ENCODE data around the gene P2RY14. TPM values are rescaled to one million over a fixed set of nuclear protein-coding genes. Genes with fewer than 3 reads are reported as not detected.

The P2RY14 gene
- total RNA-seq, 1 donor: 2.3 TPM

- Histone ChIP-seq H3K9me3 (ENCODE audit: low read depth, low read length) (no peaks in the 10 kb centered on the region), H3K4me1 (ENCODE audit: insufficient read depth, low read length) (peaks cover 19% of the 10 kb centered on the region), H3K27me3 (ENCODE audit: insufficient read depth, low read length) (no peaks in the 10 kb centered on the region), H3K4me3 (ENCODE audit: low read length) (no peak overlapping the region)
Measured at GRCh38 chr3:151283907-151284461, 5.6 kb upstream of the P2RY14 start.

- Histone ChIP-seq H3K4me3 (ENCODE audit: low read length) (no peak overlapping the region), H3K4me1 (ENCODE audit: insufficient read depth, low read length) (peaks cover 25% of the 10 kb centered on the region), H3K9me3 (ENCODE audit: low read depth, low read length) (no peaks in the 10 kb centered on the region), H3K27me3 (ENCODE audit: insufficient read depth, low read length) (no peaks in the 10 kb centered on the region)
Measured at GRCh38 chr3:151283387-151283786, 5.0 kb upstream of the P2RY14 start.

GRCh38 chr3:151282921-151283320, 4.6 kb upstream of the P2RY14 start:
- Histone ChIP-seq H3K27me3 (ENCODE audit: insufficient read depth, low read length) (no peaks in the 10 kb centered on the region), H3K4me1 (ENCODE audit: insufficient read depth, low read length) (peaks cover 30% of the 10 kb centered on the region), H3K4me3 (ENCODE audit: low read length) (no peak overlapping the region), H3K9me3 (ENCODE audit: low read depth, low read length) (no peaks in the 10 kb centered on the region)

GRCh38 chr3:151281671-151282324, 3.5 kb upstream of the P2RY14 start:
- H3K9me3 ChIP-seq (ENCODE audit: low read depth, low read length): no peaks in the 10 kb centered on the region
- no peaks in the 10 kb centered on the region for H3K27me3 ChIP-seq (ENCODE audit: insufficient read depth, low read length)
- peaks cover 33% of the 10 kb centered on the region for H3K4me1 ChIP-seq (ENCODE audit: insufficient read depth, low read length)
- no peak overlapping the region for H3K4me3 ChIP-seq (ENCODE audit: low read length)

- Histone ChIP-seq H3K27me3 (ENCODE audit: insufficient read depth, low read length) (no peaks in the 10 kb centered on the region), H3K9me3 (ENCODE audit: low read depth, low read length) (no peaks in the 10 kb centered on the region), H3K4me3 (ENCODE audit: low read length) (peak overlapping the region; percentile 10), H3K4me1 (ENCODE audit: insufficient read depth, low read length) (peaks cover 55% of the 10 kb centered on the region)
Measured at GRCh38 chr3:151276687-151277042, 1.7 kb downstream of the P2RY14 start.

GRCh38 chr3:151276038-151276686, 2.2 kb downstream of the P2RY14 start:
- Histone ChIP-seq H3K9me3 (ENCODE audit: low read depth, low read length) (no peaks in the 10 kb centered on the region), H3K4me3 (ENCODE audit: low read length) (no peak overlapping the region), H3K4me1 (ENCODE audit: insufficient read depth, low read length) (peaks cover 55% of the 10 kb centered on the region), H3K27me3 (ENCODE audit: insufficient read depth, low read length) (no peaks in the 10 kb centered on the region)

GRCh38 chr3:151275091-151275490, 3.3 kb downstream of the P2RY14 start:
- H3K4me1 ChIP-seq (ENCODE audit: insufficient read depth, low read length): peaks cover 49% of the 10 kb centered on the region
- H3K27me3 ChIP-seq (ENCODE audit: insufficient read depth, low read length): no peaks in the 10 kb centered on the region
- no peaks in the 10 kb centered on the region for H3K9me3 ChIP-seq (ENCODE audit: low read depth, low read length)
- H3K4me3 ChIP-seq (ENCODE audit: low read length): no peak overlapping the region

- no peak overlapping the region for H3K4me3 ChIP-seq (ENCODE audit: low read length)
- no peaks in the 10 kb centered on the region for H3K9me3 ChIP-seq (ENCODE audit: low read depth, low read length)
- peaks cover 30% of the 10 kb centered on the region for H3K4me1 ChIP-seq (ENCODE audit: insufficient read depth, low read length)
- H3K27me3 ChIP-seq (ENCODE audit: insufficient read depth, low read length): no peaks in the 10 kb centered on the region
Measured at GRCh38 chr3:151269631-151270030, 8.7 kb downstream of the P2RY14 start.

GRCh38 chr3:151268267-151269235, 9.8 kb downstream of the P2RY14 start:
- no peak overlapping the region for H3K4me3 ChIP-seq (ENCODE audit: low read length)
- H3K4me1 ChIP-seq (ENCODE audit: insufficient read depth, low read length): peaks cover 28% of the 10 kb centered on the region
- H3K27me3 ChIP-seq (ENCODE audit: insufficient read depth, low read length): no peaks in the 10 kb centered on the region
- no peaks in the 10 kb centered on the region for H3K9me3 ChIP-seq (ENCODE audit: low read depth, low read length)

- Histone ChIP-seq H3K4me3 (ENCODE audit: low read length) (no peak overlapping the region), H3K9me3 (ENCODE audit: low read depth, low read length) (no peaks in the 10 kb centered on the region), H3K4me1 (ENCODE audit: insufficient read depth, low read length) (peaks cover 31% of the 10 kb centered on the region), H3K27me3 (ENCODE audit: insufficient read depth, low read length) (no peaks in the 10 kb centered on the region)
Measured at GRCh38 chr3:151267066-151267465, 11.3 kb downstream of the P2RY14 start.

GRCh38 chr3:151265866-151266265, 12.5 kb downstream of the P2RY14 start:
- Histone ChIP-seq H3K27me3 (ENCODE audit: insufficient read depth, low read length) (no peaks in the 10 kb centered on the region), H3K4me3 (ENCODE audit: low read length) (no peak overlapping the region), H3K9me3 (ENCODE audit: low read depth, low read length) (no peaks in the 10 kb centered on the region), H3K4me1 (ENCODE audit: insufficient read depth, low read length) (peaks cover 31% of the 10 kb centered on the region)

- Histone ChIP-seq H3K4me3 (ENCODE audit: low read length) (no peak overlapping the region), H3K9me3 (ENCODE audit: low read depth, low read length) (no peaks in the 10 kb centered on the region), H3K27me3 (ENCODE audit: insufficient read depth, low read length) (no peaks in the 10 kb centered on the region)
Measured at GRCh38 chr3:151265166-151265565, 13.2 kb downstream of the P2RY14 start.

GRCh38 chr3:151264605-151265004, 13.7 kb downstream of the P2RY14 start:
- Histone ChIP-seq H3K4me3 (ENCODE audit: low read length) (no peak overlapping the region), H3K27me3 (ENCODE audit: insufficient read depth, low read length) (no peaks in the 10 kb centered on the region), H3K4me1 (ENCODE audit: insufficient read depth, low read length) (peaks cover 31% of the 10 kb centered on the region), H3K9me3 (ENCODE audit: low read depth, low read length) (no peaks in the 10 kb centered on the region)

More at GRCh38 chr3:151265166-151265565, 13.2 kb downstream of the P2RY14 start:
- H3K4me1 ChIP-seq (ENCODE audit: insufficient read depth, low read length): peaks cover 31% of the 10 kb centered on the region

- Histone ChIP-seq H3K4me1 (ENCODE audit: insufficient read depth, low read length) (peaks cover 27% of the 10 kb centered on the region), H3K27me3 (ENCODE audit: insufficient read depth, low read length) (no peaks in the 10 kb centered on the region), H3K4me3 (ENCODE audit: low read length) (no peak overlapping the region), H3K9me3 (ENCODE audit: low read depth, low read length) (no peaks in the 10 kb centered on the region)
Measured at GRCh38 chr3:151262871-151263525, 15.3 kb downstream of the P2RY14 start.
